SK-N-SH treated with all-trans-retinoic acid at 6 μM for 48 hours (cell line): ENCODE results near the gene PRSS38.

Experiments used
- ATAC-seq: fragments of 200-7000 bp; cut with Tn5 transposase; 3 replicates; pipeline ENCODE4 v1.9.1; 2020; ENCODE audit warnings: mild to moderate bottlenecking, moderate library complexity
- ARNTL ChIP-seq: fragments of 450-650 bp; formaldehyde crosslinking; IDR thresholded peaks from 2 replicates; pipeline ENCODE4 v1.5.0; 2020; ENCODE audit warnings: low read depth, mild to moderate bottlenecking, moderate library complexity, borderline replicate concordance
- BACH2 ChIP-seq: fragments of 250-450 bp; sonication (Bioruptor Pico); IDR thresholded peaks from 2 replicates; pipeline ENCODE4 v1.9.0; 2021; ENCODE audit warnings: mild to moderate bottlenecking, borderline replicate concordance
- CSRNP3 ChIP-seq: fragments of 250-450 bp; sonication (Bioruptor Pico); IDR thresholded peaks from 2 replicates; pipeline ENCODE4 v1.5.1; 2021; ENCODE audit warnings: mild to moderate bottlenecking, moderate library complexity
- ESRRG ChIP-seq: fragments of 250-450 bp; sonication (Bioruptor Pico); IDR thresholded peaks from 2 replicates; pipeline ENCODE4 v1.6.1; 2021; ENCODE audit warnings: mild to moderate bottlenecking
- GLIS3 ChIP-seq: fragments of 250-450 bp; sonication (Bioruptor Pico); IDR thresholded peaks from 2 replicates; pipeline ENCODE4 v1.5.0; 2020; ENCODE audit warnings: mild to moderate bottlenecking, moderate library complexity
- ISL1 ChIP-seq: fragments of 250-450 bp; sonication (Bioruptor Pico); IDR thresholded peaks from 2 replicates; pipeline ENCODE4 v2.1.2; 2022; ENCODE audit warnings: mild to moderate bottlenecking, moderate library complexity
- OSR1 ChIP-seq: fragments of 250-450 bp; sonication (Bioruptor Pico); IDR thresholded peaks from 2 replicates; pipeline ENCODE4 v1.8.0; 2022; ENCODE audit warnings: moderate library complexity, mild to moderate bottlenecking, inconsistent platforms
- PATZ1 ChIP-seq: fragments of 250-450 bp; sonication (Bioruptor Pico); IDR thresholded peaks from 2 replicates; pipeline ENCODE4 v1.8.0; 2020; ENCODE audit warnings: mild to moderate bottlenecking, moderate library complexity, borderline replicate concordance
- POU6F1 ChIP-seq: fragments of 250-450 bp; sonication (Bioruptor Pico); IDR thresholded peaks from 2 replicates; pipeline ENCODE4 v1.8.0; 2021; ENCODE audit warnings: low read depth, mild to moderate bottlenecking, moderate library complexity, borderline replicate concordance
- PPARA ChIP-seq: fragments of 250-450 bp; sonication (Bioruptor Pico); IDR thresholded peaks from 2 replicates; pipeline ENCODE4 v1.5.0; 2020; ENCODE audit warnings: mild to moderate bottlenecking, borderline replicate concordance
- RARB ChIP-seq: fragments of 250-450 bp; sonication (Bioruptor Pico); IDR thresholded peaks from 2 replicates; pipeline ENCODE4 v1.8.0; 2021; ENCODE audit warnings: mild to moderate bottlenecking, moderate library complexity
- SNAI2 ChIP-seq: fragments of 250-450 bp; sonication (Bioruptor Pico); IDR thresholded peaks from 2 replicates; pipeline ENCODE4 v1.5.0; 2020; ENCODE audit warnings: mild to moderate bottlenecking, moderate library complexity
- TCF4 ChIP-seq: fragments of 250-450 bp; sonication (Bioruptor Pico); IDR thresholded peaks from 2 replicates; pipeline ENCODE4 v1.8.0; 2021; ENCODE audit warnings: mild to moderate bottlenecking, moderate library complexity, borderline replicate concordance
- TOX ChIP-seq: fragments of 250-450 bp; sonication (Bioruptor Pico); IDR thresholded peaks from 2 replicates; pipeline ENCODE4 v1.8.0; 2021; ENCODE audit warnings: mild to moderate bottlenecking, moderate library complexity, borderline replicate concordance
- TSHZ2 ChIP-seq: fragments of 250-450 bp; sonication (Bioruptor Pico); IDR thresholded peaks from 2 replicates; pipeline ENCODE4 v1.5.0; 2020; ENCODE audit warnings: mild to moderate bottlenecking, moderate library complexity
- ZFP3 ChIP-seq: fragments of 250-450 bp; sonication (Bioruptor Pico); IDR thresholded peaks from 2 replicates; pipeline ENCODE4 v1.5.0; 2020; ENCODE audit warnings: mild to moderate bottlenecking, moderate library complexity
- ZFP30 ChIP-seq: fragments of 450-650 bp; formaldehyde crosslinking; IDR thresholded peaks from 2 replicates; pipeline ENCODE4 v1.5.0; 2022; ENCODE audit warnings: mild to moderate bottlenecking, moderate library complexity
- ZNF70 ChIP-seq: fragments of 450-650 bp; formaldehyde crosslinking; IDR thresholded peaks from 2 replicates; pipeline ENCODE4 v1.5.0; 2020; ENCODE audit warnings: mild to moderate bottlenecking, moderate library complexity
- ZNF8 ChIP-seq: fragments of 450-650 bp; formaldehyde crosslinking; IDR thresholded peaks from 2 replicates; pipeline ENCODE4 v1.5.0; 2020; ENCODE audit warnings: mild to moderate bottlenecking, moderate library complexity

Gene PRSS38

GRCh38 chr1:227889047-227889862 is 73.8 kb downstream of the PRSS38 start:
- ATAC-seq: no peak
- TF ChIP-seq TSHZ2 (CRISPR knock-in tag) (no peak), RARB (CRISPR knock-in tag) (no peak), CSRNP3 (CRISPR knock-in tag) (no peak), ZNF70 (CRISPR knock-in tag) (no peak)

- no peak for ATAC-seq
- no peak for TF ChIP-seq ISL1 (CRISPR knock-in tag)
- no peak for TF ChIP-seq ZFP3 (CRISPR knock-in tag)
- TF ChIP-seq OSR1: no peak
- TF ChIP-seq ZFP30: no peak
- TF ChIP-seq PATZ1 (CRISPR knock-in tag): no peak
- no peak for TF ChIP-seq TCF4 (CRISPR knock-in tag)
- no peak for TF ChIP-seq BACH2 (CRISPR knock-in tag)
- no peak for TF ChIP-seq PPARA (CRISPR knock-in tag)
- TF ChIP-seq ZNF8: no peak
- TF ChIP-seq TOX (CRISPR knock-in tag): no peak
- no peak for TF ChIP-seq SNAI2
- no peak for TF ChIP-seq CSRNP3 (CRISPR knock-in tag)
- TF ChIP-seq ARNTL (CRISPR knock-in tag): no peak
- no peak for TF ChIP-seq RARB (CRISPR knock-in tag)
- no peak for TF ChIP-seq ESRRG
- TF ChIP-seq ZNF70 (CRISPR knock-in tag): no peak
- no peak for TF ChIP-seq POU6F1
- TF ChIP-seq GLIS3 (CRISPR knock-in tag): no peak
- no peak for TF ChIP-seq TSHZ2 (CRISPR knock-in tag)
Observed at GRCh38 chr1:227889863-227890405, 74.5 kb downstream of the PRSS38 start.
